Neural cell (in vitro differentiated cells): Measurements from ENCODE around the gene INPP5A. TPM values are rescaled to one million over a fixed set of nuclear protein-coding genes. Genes with fewer than 3 reads are reported as not detected.

Experiments
- H2AFZ ChIP-seq: fragments of 200-600, 300-800 bp; sonication (generic), shearing (Covaris generic); 2 replicates; pipeline ENCODE4 v1.6.0; 2014; ENCODE audit warnings: low read depth, mild to moderate bottlenecking, antibody characterized with exemption, low read length, moderate library complexity
- H3F3A ChIP-seq: fragments of 200-600 bp; shearing (Covaris generic); 2 replicates; pipeline ENCODE4 v1.6.1; 2016; ENCODE audit warnings: mild to moderate bottlenecking, moderate library complexity, mixed read lengths, antibody characterized with exemption, low read length; ENCODE audit not compliant: insufficient read depth, poor library complexity, severe bottlenecking
- H3K27ac ChIP-seq: fragments of 200-600, 300-800 bp; sonication (generic), shearing (Covaris generic); 2 replicates; pipeline ENCODE4 v1.5.1; 2014; ENCODE audit warnings: mild to moderate bottlenecking, low read length, moderate library complexity
- H3K27me3 ChIP-seq: fragments of 300-800, 200-600 bp; sonication (generic), shearing (Covaris generic); 2 replicates; pipeline ENCODE4 v1.6.0; 2014; ENCODE audit warnings: mild to moderate bottlenecking, low read depth, low read length, moderate library complexity; ENCODE audit not compliant: insufficient read depth
- H3K36me3 ChIP-seq: fragments of 300-800, 200-600 bp; sonication (generic), shearing (Covaris generic); 2 replicates; pipeline ENCODE4 v1.5.1; 2014; ENCODE audit warnings: mild to moderate bottlenecking, antibody characterized with exemption, low read length, moderate library complexity; ENCODE audit not compliant: insufficient read depth
- H3K4me2 ChIP-seq: fragments of 300-800, 200-600 bp; sonication (generic), shearing (Covaris generic); 2 replicates; pipeline ENCODE4 v1.6.0; 2014; ENCODE audit warnings: mild to moderate bottlenecking, low read length
- H3K4me3 ChIP-seq: fragments of 300-800, 200-600 bp; sonication (generic), shearing (Covaris generic); 2 replicates; pipeline ENCODE4 v1.5.1; 2014; ENCODE audit warnings: mild to moderate bottlenecking, low read length, moderate library complexity
- H3K79me2 ChIP-seq: fragments of 200-600 bp; shearing (Covaris generic); replicated peaks from 2 replicates; pipeline ENCODE4 v1.6.0; 2014; ENCODE audit warnings: mild to moderate bottlenecking, low read length, moderate library complexity; ENCODE audit not compliant: insufficient read depth
- H3K9ac ChIP-seq: fragments of 300-800, 200-600 bp; sonication (generic), shearing (Covaris generic); 2 replicates; pipeline ENCODE4 v1.6.1; 2016; ENCODE audit warnings: mild to moderate bottlenecking, low read length, mixed read lengths
- H3K9me2 ChIP-seq: fragments of 200-600 bp; shearing (Covaris generic); 2 replicates; pipeline ENCODE4 v1.6.1; 2016; ENCODE audit warnings: mild to moderate bottlenecking, low read length, mixed read lengths; ENCODE audit not compliant: insufficient read depth
- H3K9me3 ChIP-seq: fragments of 200-600, 300-800 bp; sonication (generic), shearing (Covaris generic); 2 replicates; pipeline ENCODE4 v1.6.1; 2016; ENCODE audit warnings: mild to moderate bottlenecking, mixed run types, low read length, moderate library complexity, mixed read lengths
- H4K20me1 ChIP-seq: fragments of 200-600 bp; shearing (Covaris generic); 2 replicates; pipeline ENCODE4 v1.6.1; 2016; ENCODE audit warnings: mild to moderate bottlenecking, mixed run types; ENCODE audit not compliant: insufficient read depth
- EP300 ChIP-seq: fragments of 450-650 bp; conservative IDR thresholded peaks from 2 replicates; pipeline ENCODE4 v1.6.1; 2014; ENCODE audit warnings: antibody characterized with exemption, mild to moderate bottlenecking, moderate library complexity; ENCODE audit not compliant: poor library complexity, severe bottlenecking
- EZH2 ChIP-seq: fragments of 200-600, 300-800 bp; shearing (Covaris generic), sonication (generic); IDR thresholded peaks from 2 replicates; pipeline ENCODE4 v1.6.1; 2014; ENCODE audit warnings: antibody characterized with exemption, low read length, borderline replicate concordance, mild to moderate bottlenecking; ENCODE audit not compliant: insufficient read depth, poor library complexity, severe bottlenecking
- MXI1 ChIP-seq: fragments of 450-650 bp; conservative IDR thresholded peaks from 2 replicates; pipeline ENCODE4 v1.6.1; 2014; ENCODE audit warnings: antibody characterized with exemption, mild to moderate bottlenecking; ENCODE audit not compliant: poor library complexity, severe bottlenecking
- POLR2AphosphoS5 ChIP-seq: IDR thresholded peaks from 2 replicates; pipeline ENCODE4 v1.6.1; 2012
- RAD21 ChIP-seq: fragments of 450-650 bp; conservative IDR thresholded peaks from 2 replicates; pipeline ENCODE4 v1.6.1; 2014; ENCODE audit warnings: antibody characterized with exemption, mild to moderate bottlenecking, moderate library complexity
- SMC3 ChIP-seq: fragments of 450-650 bp; conservative IDR thresholded peaks from 2 replicates; pipeline ENCODE4 v1.6.1; 2014; ENCODE audit warnings: antibody characterized with exemption, mild to moderate bottlenecking, moderate library complexity; ENCODE audit not compliant: poor library complexity
- TAF1 ChIP-seq: IDR thresholded peaks from 2 replicates; pipeline ENCODE4 v1.6.1; 2012; ENCODE audit warnings: low read depth
- polyA plus RNA-seq: library from polyadenylated mRNA; depleted of rRNA; stranded (reverse); fragments of >200 nt; gene quantifications from 2 replicates; pipeline ENCODE4 v1.2.3, GENCODE V29; 2014
- TF ChIP-seq, protein P1 (sequence below): IDR thresholded peaks from 2 replicates; pipeline ENCODE4 v1.6.1; 2012; ENCODE audit warnings: borderline replicate concordance
- TF ChIP-seq, protein P2 (sequence below): fragments of 450-650 bp; IDR thresholded peaks from 2 replicates; pipeline ENCODE4 v1.5.1; 2014; ENCODE audit warnings: antibody characterized with exemption, mild to moderate bottlenecking, moderate library complexity; ENCODE audit not compliant: poor library complexity, severe bottlenecking

Gene INPP5A
- polyA plus RNA-seq, 1 donor from 2014 or later = 48.8 TPM

DNA sequence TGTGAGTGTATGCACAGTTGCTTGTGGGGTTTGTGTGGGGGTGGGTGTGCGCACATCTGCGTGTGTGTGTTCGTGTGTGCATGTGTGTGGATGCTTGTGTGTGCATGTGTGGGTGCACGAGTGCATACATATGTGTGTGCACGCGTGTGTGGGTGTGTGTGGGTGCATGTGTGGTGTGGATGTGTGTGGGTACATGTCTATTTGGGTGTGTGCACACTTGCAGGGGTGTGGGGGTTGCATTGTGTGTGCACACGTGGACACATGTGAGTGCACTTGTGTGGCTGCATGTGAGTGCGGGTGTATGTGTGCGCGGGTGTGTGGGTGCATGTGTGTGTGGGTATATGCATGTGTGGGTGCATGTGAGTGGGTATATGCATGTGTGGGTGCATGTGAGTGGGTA, 174.7 kb downstream of the INPP5A start:
- H4K20me1 ChIP-seq = no peaks in the 10 kb centered on the region
- no peaks in the 10 kb centered on the region for H3F3A ChIP-seq
- no peaks in the 10 kb centered on the region for H3K9me2 ChIP-seq
- no peak overlapping the region for H3K4me3 ChIP-seq
- TF ChIP-seq TAF1 (no peak), SMC3 (no peak), MXI1 (no peak), RAD21 (no peak), EZH2 (no peak), EP300 (no peak), POLR2AphosphoS5 (no peak)
- TF ChIP-seq, protein P1, sequence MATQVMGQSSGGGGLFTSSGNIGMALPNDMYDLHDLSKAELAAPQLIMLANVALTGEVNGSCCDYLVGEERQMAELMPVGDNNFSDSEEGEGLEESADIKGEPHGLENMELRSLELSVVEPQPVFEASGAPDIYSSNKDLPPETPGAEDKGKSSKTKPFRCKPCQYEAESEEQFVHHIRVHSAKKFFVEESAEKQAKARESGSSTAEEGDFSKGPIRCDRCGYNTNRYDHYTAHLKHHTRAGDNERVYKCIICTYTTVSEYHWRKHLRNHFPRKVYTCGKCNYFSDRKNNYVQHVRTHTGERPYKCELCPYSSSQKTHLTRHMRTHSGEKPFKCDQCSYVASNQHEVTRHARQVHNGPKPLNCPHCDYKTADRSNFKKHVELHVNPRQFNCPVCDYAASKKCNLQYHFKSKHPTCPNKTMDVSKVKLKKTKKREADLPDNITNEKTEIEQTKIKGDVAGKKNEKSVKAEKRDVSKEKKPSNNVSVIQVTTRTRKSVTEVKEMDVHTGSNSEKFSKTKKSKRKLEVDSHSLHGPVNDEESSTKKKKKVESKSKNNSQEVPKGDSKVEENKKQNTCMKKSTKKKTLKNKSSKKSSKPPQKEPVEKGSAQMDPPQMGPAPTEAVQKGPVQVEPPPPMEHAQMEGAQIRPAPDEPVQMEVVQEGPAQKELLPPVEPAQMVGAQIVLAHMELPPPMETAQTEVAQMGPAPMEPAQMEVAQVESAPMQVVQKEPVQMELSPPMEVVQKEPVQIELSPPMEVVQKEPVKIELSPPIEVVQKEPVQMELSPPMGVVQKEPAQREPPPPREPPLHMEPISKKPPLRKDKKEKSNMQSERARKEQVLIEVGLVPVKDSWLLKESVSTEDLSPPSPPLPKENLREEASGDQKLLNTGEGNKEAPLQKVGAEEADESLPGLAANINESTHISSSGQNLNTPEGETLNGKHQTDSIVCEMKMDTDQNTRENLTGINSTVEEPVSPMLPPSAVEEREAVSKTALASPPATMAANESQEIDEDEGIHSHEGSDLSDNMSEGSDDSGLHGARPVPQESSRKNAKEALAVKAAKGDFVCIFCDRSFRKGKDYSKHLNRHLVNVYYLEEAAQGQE = no peak
- TF ChIP-seq, protein P2, sequence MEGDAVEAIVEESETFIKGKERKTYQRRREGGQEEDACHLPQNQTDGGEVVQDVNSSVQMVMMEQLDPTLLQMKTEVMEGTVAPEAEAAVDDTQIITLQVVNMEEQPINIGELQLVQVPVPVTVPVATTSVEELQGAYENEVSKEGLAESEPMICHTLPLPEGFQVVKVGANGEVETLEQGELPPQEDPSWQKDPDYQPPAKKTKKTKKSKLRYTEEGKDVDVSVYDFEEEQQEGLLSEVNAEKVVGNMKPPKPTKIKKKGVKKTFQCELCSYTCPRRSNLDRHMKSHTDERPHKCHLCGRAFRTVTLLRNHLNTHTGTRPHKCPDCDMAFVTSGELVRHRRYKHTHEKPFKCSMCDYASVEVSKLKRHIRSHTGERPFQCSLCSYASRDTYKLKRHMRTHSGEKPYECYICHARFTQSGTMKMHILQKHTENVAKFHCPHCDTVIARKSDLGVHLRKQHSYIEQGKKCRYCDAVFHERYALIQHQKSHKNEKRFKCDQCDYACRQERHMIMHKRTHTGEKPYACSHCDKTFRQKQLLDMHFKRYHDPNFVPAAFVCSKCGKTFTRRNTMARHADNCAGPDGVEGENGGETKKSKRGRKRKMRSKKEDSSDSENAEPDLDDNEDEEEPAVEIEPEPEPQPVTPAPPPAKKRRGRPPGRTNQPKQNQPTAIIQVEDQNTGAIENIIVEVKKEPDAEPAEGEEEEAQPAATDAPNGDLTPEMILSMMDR = no peak
- H3K36me3 ChIP-seq = no peaks in the 10 kb centered on the region
- no peak overlapping the region for H2AFZ ChIP-seq
- peaks cover 22% of the 10 kb centered on the region for H3K27me3 ChIP-seq
- no peaks in the 10 kb centered on the region for H3K79me2 ChIP-seq
- H3K4me2 ChIP-seq = no peak overlapping the region
- H3K27ac ChIP-seq = no peak overlapping the region
- no peak overlapping the region for H3K9ac ChIP-seq
- H3K9me3 ChIP-seq = peaks cover 2% of the 10 kb centered on the region

DNA sequence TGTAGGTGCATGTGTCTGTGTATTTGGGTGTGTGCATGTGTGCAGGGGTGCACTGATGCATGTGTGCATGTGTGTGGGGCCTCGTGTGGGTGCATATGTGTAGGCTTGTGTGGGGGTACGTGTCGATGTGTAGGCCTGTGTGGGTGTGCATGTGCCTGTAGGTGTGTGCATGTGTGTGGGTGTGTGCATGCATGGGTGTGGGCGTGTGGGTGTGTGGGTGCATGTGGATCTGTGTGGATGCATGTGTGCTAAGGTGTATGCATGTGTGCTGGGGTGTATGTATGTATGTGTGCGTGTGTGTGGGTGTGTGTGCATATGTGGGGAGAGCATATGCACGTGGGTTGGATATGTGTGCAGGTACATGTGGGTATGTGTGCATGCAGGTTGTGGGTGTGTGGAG, 175.2 kb downstream of the INPP5A start:
- no peak for TF ChIP-seq MXI1
- no peak for TF ChIP-seq RAD21
- TF ChIP-seq EP300 = no peak
- no peak for TF ChIP-seq TAF1
- no peak for TF ChIP-seq SMC3
- TF ChIP-seq EZH2 = no peak
- TF ChIP-seq POLR2AphosphoS5 = no peak
- TF ChIP-seq, protein P1 = no peak
- TF ChIP-seq, protein P2 = no peak
- Histone ChIP-seq H3K9me3 (no peaks in the 10 kb centered on the region), H3K79me2 (no peaks in the 10 kb centered on the region), H3K27ac (no peak overlapping the region), H3K27me3 (peaks cover 22% of the 10 kb centered on the region), H2AFZ (no peak overlapping the region), H3K36me3 (no peaks in the 10 kb centered on the region), H3K4me2 (no peak overlapping the region), H3K4me3 (no peak overlapping the region), H3K9me2 (no peaks in the 10 kb centered on the region), H3K9ac (no peak overlapping the region), H3F3A (no peaks in the 10 kb centered on the region), H4K20me1 (no peaks in the 10 kb centered on the region)
